A549 (cell line): Measurements from ENCODE around the gene XPC. TPM values are rescaled to one million over a fixed set of nuclear protein-coding genes. Genes with fewer than 3 reads are reported as not detected.

Experiments
- ATAC-seq, 2 experiments: fragments of 200-7000 bp in 1 of 2; fragments of >200 bp in 1 of 2; cut with Nextera tagmentation in 1 of 2; cut with Tn5 transposase in 1 of 2; 3 replicates each; pipeline versions ENCODE4 v1.8.0 to v1.9.1; 2018 to 2020; ENCODE audit warnings: mild to moderate bottlenecking in 1 of 2, moderate library complexity in 1 of 2
- CTCF ChIA-PET: fragments of 300-600 bp; sonication (Branson Sonifier 250); formaldehyde crosslinking; extraction: SDS; loops from one replicate; lab custom pipeline; 2021; ENCODE audit warnings: antibody characterized with exemption, inconsistent platforms; lab: Yijun Ruan, JAX
- POLR2A ChIA-PET: fragments of 350-600 bp; formaldehyde crosslinking; extraction: SDS; loops from one replicate; lab custom pipeline; 2021; ENCODE audit warnings: antibody characterized with exemption, inconsistent platforms; lab: Yijun Ruan, JAX
- DNase-seq, 2 experiments: peaks; one replicate each; pipeline versions ENCODE4 v3.0.0 to v3.0.0-alpha.2; 2011 to 2016; ENCODE audit warnings: low read depth in 1 of 2, low spot score in 1 of 2
- FAIRE-seq: peaks from 2 replicates; lab custom pipeline; 2011; peaks lifted over from hg19 to GRCh38; lab: Jason Lieb, UNC
- H3K27ac ChIP-seq, 2 experiments: fragments of >200 bp; sonication (Bioruptor Twin); formaldehyde crosslinking; 3 replicates each; pipeline ENCODE4 v1.5.1; 2016 to 2017
- H3K4me1 ChIP-seq: fragments of >200 bp; sonication (Bioruptor Twin); formaldehyde crosslinking; 3 replicates; pipeline ENCODE4 v1.6.1; 2016
- H3K4me2 ChIP-seq: fragments of >200 bp; sonication (Bioruptor Twin); formaldehyde crosslinking; 3 replicates; pipeline ENCODE4 v1.6.1; 2016
- H3K4me3 ChIP-seq: fragments of >200 bp; sonication (Bioruptor Twin); formaldehyde crosslinking; 3 replicates; pipeline ENCODE4 v1.5.1; 2016
- H3K9me3 ChIP-seq: fragments of >200 bp; sonication (Bioruptor Twin); formaldehyde crosslinking; 3 replicates; pipeline ENCODE4 v1.6.1; 2016
- BHLHE40 ChIP-seq: IDR thresholded peaks from 2 replicates; pipeline ENCODE4 v1.6.1; 2012; ENCODE audit warnings: low read depth, low read length, inconsistent platforms
- CBX2 ChIP-seq: fragments of 200-600 bp; sonication (generic); IDR thresholded peaks from 2 replicates; pipeline ENCODE4 v1.6.1; 2016; ENCODE audit warnings: low read depth, mild to moderate bottlenecking, borderline replicate concordance
- CBX8 ChIP-seq: fragments of 200-600 bp; sonication (generic); IDR thresholded peaks from 2 replicates; pipeline ENCODE4 v1.6.1; 2016
- EHMT2 ChIP-seq: fragments of 200-600 bp; sonication (generic); IDR thresholded peaks from 2 replicates; pipeline ENCODE4 v1.6.1; 2016; ENCODE audit warnings: antibody characterized with exemption, low read depth, mild to moderate bottlenecking, moderate library complexity
- FOSB ChIP-seq: fragments of 250-450 bp; sonication (Bioruptor Pico); IDR thresholded peaks from 2 replicates; pipeline ENCODE4 v1.5.0; 2020; ENCODE audit warnings: mild to moderate bottlenecking, moderate library complexity
- FOSL2 ChIP-seq, 2 experiments: fragments of 450-650 bp in 1 of 2; fragments of >200 bp in 1 of 2; sonication (Bioruptor Twin) in 1 of 2; formaldehyde crosslinking; IDR thresholded peaks; 2 replicates each; pipeline versions ENCODE4 v1.5.0 to v1.6.1; 2016 to 2020; ENCODE audit warnings: mild to moderate bottlenecking in 1 of 2, moderate library complexity in 1 of 2
- FOXS1 ChIP-seq: fragments of 250-450 bp; sonication (Bioruptor Pico); IDR thresholded peaks from 2 replicates; pipeline ENCODE4 v1.5.0; 2020; ENCODE audit warnings: mild to moderate bottlenecking, moderate library complexity
- HOXB13 ChIP-seq: fragments of 250-450 bp; sonication (Bioruptor Pico); IDR thresholded peaks from 2 replicates; pipeline ENCODE4 v1.5.0; 2020; ENCODE audit warnings: low read depth, mild to moderate bottlenecking, moderate library complexity
- HOXB5 ChIP-seq: fragments of 250-450 bp; sonication (Bioruptor Pico); IDR thresholded peaks from 2 replicates; pipeline ENCODE4 v1.5.0; 2020; ENCODE audit warnings: mild to moderate bottlenecking, moderate library complexity
- JUN ChIP-seq, 2 experiments: fragments of >200 bp; sonication (Bioruptor Twin); formaldehyde crosslinking; IDR thresholded peaks; 2 replicates in 1 of 2; 3 replicates in 1 of 2; pipeline ENCODE4 v1.6.1; 2016 to 2017
- MAFK ChIP-seq: fragments of 450-650 bp; IDR thresholded peaks from 2 replicates; pipeline ENCODE4 v1.6.1; 2014; ENCODE audit not compliant: partially characterized antibody
- MYC ChIP-seq: IDR thresholded peaks from 2 replicates; pipeline ENCODE4 v1.6.1; 2012; ENCODE audit warnings: mild to moderate bottlenecking, inconsistent platforms, low read length, improper control_type of control experiment, borderline replicate concordance
- NR3C1 ChIP-seq: fragments of >200 bp; sonication (Bioruptor Twin); formaldehyde crosslinking; IDR thresholded peaks from 3 replicates; pipeline ENCODE4 v1.6.1; 2017
- PHF8 ChIP-seq: fragments of 200-600 bp; sonication (generic); IDR thresholded peaks from 2 replicates; pipeline ENCODE4 v1.6.1; 2016; ENCODE audit warnings: low read depth, mild to moderate bottlenecking, antibody characterized with exemption, moderate library complexity, borderline replicate concordance
- RCOR1 ChIP-seq: fragments of 150-350 bp; IDR thresholded peaks from 2 replicates; pipeline ENCODE4 v1.6.1; 2014; ENCODE audit warnings: antibody characterized with exemption, low read length, low read depth
- RNF2 ChIP-seq: fragments of 200-600 bp; sonication (generic); IDR thresholded peaks from 2 replicates; pipeline ENCODE4 v1.6.1; 2016; ENCODE audit warnings: low read depth, mild to moderate bottlenecking, antibody characterized with exemption, moderate library complexity, borderline replicate concordance
- SMC3 ChIP-seq: fragments of >200 bp; sonication (Bioruptor Twin); formaldehyde crosslinking; IDR thresholded peaks from 3 replicates; pipeline ENCODE4 v1.6.1; 2018; ENCODE audit warnings: inconsistent platforms
- TP53 ChIP-seq: fragments of 250-450 bp; sonication (Bioruptor Pico); IDR thresholded peaks from 2 replicates; pipeline ENCODE4 v1.5.0; 2021; ENCODE audit warnings: mild to moderate bottlenecking, moderate library complexity
- WGBS: methylation state at CpG from one replicate; pipeline ENCODE4 v1.1.6; 2017; ENCODE audit errors: missing lambda C conversion rate; 5-methylcytosine and 5-hydroxymethylcytosine counted together
- polyA plus RNA-seq, 4 experiments: library from polyadenylated mRNA; depleted of rRNA in 3 of 4; stranded (reverse); fragments of >200 nt; fragmentation: RNase III in 1 of 4; extraction: RNeasy Plus Mini Kit Qiagen cat#74134 plus additional on column Dnase treatment in 1 of 4; gene quantifications; 2 replicates in 3 of 4; 3 replicates in 1 of 4; pipeline ENCODE4 v1.2.3, GENCODE V29; 2011 to 2017
- TF ChIP-seq, protein P1 (sequence below): fragments of 150-350 bp; IDR thresholded peaks from 2 replicates; pipeline ENCODE4 v1.6.1; 2014; ENCODE audit warnings: low read depth, mild to moderate bottlenecking, low read length
- TF ChIP-seq, protein P2 (sequence below): IDR thresholded peaks from 2 replicates; pipeline ENCODE4 v1.6.1; 2012
- TF ChIP-seq, protein P3 (sequence below): fragments of 450-650 bp; IDR thresholded peaks from 2 replicates; pipeline ENCODE4 v1.6.1; 2014; ENCODE audit warnings: antibody characterized with exemption
- TF ChIP-seq, protein P4 (sequence below): fragments of >200 bp; sonication (Bioruptor Twin); formaldehyde crosslinking; IDR thresholded peaks from 3 replicates; pipeline ENCODE4 v1.5.1; 2016
- TF ChIP-seq, protein P5 (sequence below): fragments of >200 bp; sonication (Bioruptor Twin); formaldehyde crosslinking; IDR thresholded peaks from 3 replicates; pipeline ENCODE4 v1.6.1; 2016

XPC gene
- polyA plus RNA-seq, 2 of the 4 experiments (the other 2 are of a cell fraction): 35.4 to 36.3 TPM

DNA sequence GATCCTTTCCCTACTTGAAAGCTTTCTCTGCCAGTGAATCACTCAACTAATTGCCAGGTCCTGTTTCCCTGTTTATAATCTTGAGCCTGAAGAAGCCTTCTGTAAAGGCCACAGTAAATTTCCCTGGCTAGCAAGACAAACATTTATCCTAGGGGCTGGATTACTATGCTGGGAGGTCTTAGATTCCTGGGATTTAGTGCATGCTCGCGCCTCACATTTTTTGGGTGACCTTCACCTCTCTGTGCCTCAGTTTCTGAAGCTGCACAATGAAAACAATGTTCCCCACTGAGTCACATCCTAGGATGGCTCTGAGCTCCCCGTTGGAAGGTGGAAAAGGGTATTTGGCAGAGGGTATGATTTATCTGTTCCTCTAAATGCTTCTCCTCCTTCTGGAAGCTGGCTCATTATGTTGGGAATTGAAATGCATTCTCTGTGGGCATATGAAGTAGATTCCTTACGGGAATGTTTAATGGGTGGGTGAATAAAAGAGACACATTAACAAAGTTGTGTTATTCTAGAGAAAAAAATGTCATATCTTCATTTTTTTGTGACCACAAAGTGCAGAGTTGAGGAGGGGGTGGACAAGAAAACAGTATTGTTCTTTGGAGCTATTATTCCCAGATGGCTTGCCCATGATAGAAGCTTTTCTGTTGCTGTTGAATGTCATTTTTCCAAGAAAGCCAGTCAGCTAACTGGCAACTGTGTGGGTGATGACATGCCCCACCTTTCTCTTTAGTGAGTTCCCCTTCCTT is 32.6 kb upstream of the XPC start (continued):
- TF ChIP-seq FOXS1 (CRISPR knock-in tag) (no peak), HOXB5 (CRISPR knock-in tag) (no peak), MAFK (no peak)
- TF ChIP-seq, protein P1, sequence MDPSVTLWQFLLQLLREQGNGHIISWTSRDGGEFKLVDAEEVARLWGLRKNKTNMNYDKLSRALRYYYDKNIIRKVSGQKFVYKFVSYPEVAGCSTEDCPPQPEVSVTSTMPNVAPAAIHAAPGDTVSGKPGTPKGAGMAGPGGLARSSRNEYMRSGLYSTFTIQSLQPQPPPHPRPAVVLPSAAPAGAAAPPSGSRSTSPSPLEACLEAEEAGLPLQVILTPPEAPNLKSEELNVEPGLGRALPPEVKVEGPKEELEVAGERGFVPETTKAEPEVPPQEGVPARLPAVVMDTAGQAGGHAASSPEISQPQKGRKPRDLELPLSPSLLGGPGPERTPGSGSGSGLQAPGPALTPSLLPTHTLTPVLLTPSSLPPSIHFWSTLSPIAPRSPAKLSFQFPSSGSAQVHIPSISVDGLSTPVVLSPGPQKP: no peak

DNA sequence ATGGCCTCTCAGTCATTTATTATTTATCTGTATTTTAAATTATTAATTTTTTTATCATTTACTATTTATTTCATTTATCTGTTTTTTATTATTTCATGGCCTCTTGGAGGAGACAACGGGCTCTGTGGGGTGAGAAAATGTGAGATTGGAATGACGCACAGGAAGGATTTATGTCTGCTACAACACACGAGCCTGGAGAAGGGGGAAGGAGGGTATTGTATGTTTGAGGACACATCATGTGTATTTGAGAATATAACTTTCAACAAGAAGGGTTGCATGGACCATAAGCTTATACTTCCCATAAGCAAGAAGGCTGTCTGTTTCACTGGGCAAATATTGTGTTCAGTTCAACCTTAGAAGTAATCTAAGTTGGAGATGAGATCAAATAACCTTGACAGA is 31.9 kb upstream of the XPC start:
- Histone ChIP-seq H3K4me1 (no peaks in the 10 kb centered on the region), H3K9me3 (no peaks in the 10 kb centered on the region), H3K27ac (no peak overlapping the region), H3K4me3 (no peak overlapping the region), H3K4me2 (no peak overlapping the region)
- 70% methylated on average over 3 of the region's 3 CpGs for WGBS
- TF ChIP-seq MYC (no peak), NR3C1 (no peak), EHMT2 (no peak), HOXB13 (no peak), TP53 (CRISPR knock-in tag) (no peak), JUN (IDR thresholded peaks at IDR 0.05) (no peak), RNF2 (no peak), RCOR1 (no peak), BHLHE40 (no peak), PHF8 (no peak), FOSL2 (IDR thresholded peaks at IDR 0.05) (no peak), FOSL2 (CRISPR knock-in tag; IDR thresholded peaks at IDR 0.05) (no peak), SMC3 (no peak), CBX2 (no peak), FOSB (CRISPR knock-in tag) (no peak), CBX8 (no peak)
- TF ChIP-seq, protein P2, sequence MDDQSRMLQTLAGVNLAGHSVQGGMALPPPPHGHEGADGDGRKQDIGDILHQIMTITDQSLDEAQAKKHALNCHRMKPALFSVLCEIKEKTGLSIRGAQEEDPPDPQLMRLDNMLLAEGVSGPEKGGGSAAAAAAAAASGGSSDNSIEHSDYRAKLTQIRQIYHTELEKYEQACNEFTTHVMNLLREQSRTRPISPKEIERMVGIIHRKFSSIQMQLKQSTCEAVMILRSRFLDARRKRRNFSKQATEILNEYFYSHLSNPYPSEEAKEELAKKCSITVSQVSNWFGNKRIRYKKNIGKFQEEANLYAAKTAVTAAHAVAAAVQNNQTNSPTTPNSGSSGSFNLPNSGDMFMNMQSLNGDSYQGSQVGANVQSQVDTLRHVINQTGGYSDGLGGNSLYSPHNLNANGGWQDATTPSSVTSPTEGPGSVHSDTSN: no peak
- TF ChIP-seq, protein P3, sequence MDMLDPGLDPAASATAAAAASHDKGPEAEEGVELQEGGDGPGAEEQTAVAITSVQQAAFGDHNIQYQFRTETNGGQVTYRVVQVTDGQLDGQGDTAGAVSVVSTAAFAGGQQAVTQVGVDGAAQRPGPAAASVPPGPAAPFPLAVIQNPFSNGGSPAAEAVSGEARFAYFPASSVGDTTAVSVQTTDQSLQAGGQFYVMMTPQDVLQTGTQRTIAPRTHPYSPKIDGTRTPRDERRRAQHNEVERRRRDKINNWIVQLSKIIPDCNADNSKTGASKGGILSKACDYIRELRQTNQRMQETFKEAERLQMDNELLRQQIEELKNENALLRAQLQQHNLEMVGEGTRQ: no peak
- TF ChIP-seq, protein P4, sequence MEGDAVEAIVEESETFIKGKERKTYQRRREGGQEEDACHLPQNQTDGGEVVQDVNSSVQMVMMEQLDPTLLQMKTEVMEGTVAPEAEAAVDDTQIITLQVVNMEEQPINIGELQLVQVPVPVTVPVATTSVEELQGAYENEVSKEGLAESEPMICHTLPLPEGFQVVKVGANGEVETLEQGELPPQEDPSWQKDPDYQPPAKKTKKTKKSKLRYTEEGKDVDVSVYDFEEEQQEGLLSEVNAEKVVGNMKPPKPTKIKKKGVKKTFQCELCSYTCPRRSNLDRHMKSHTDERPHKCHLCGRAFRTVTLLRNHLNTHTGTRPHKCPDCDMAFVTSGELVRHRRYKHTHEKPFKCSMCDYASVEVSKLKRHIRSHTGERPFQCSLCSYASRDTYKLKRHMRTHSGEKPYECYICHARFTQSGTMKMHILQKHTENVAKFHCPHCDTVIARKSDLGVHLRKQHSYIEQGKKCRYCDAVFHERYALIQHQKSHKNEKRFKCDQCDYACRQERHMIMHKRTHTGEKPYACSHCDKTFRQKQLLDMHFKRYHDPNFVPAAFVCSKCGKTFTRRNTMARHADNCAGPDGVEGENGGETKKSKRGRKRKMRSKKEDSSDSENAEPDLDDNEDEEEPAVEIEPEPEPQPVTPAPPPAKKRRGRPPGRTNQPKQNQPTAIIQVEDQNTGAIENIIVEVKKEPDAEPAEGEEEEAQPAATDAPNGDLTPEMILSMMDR: no peak
- TF ChIP-seq, protein P1: no peak
- TF ChIP-seq, protein P5, sequence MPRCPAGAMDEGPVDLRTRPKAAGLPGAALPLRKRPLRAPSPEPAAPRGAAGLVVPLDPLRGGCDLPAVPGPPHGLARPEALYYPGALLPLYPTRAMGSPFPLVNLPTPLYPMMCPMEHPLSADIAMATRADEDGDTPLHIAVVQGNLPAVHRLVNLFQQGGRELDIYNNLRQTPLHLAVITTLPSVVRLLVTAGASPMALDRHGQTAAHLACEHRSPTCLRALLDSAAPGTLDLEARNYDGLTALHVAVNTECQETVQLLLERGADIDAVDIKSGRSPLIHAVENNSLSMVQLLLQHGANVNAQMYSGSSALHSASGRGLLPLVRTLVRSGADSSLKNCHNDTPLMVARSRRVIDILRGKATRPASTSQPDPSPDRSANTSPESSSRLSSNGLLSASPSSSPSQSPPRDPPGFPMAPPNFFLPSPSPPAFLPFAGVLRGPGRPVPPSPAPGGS: no peak
- FAIRE-seq (no peak), DNase-seq (no peak), ATAC-seq (no peak)
- CTCF ChIA-PET: interaction anchor here (1.0 to 7.5 kb wide), 2 partner anchors 8 to 51 kb away, joined by 3 to 69 read pairs; no protein-coding TSS in a partner anchor
- POLR2A ChIA-PET: no interaction called here
